HAP-1 (cell line): Measurements from ENCODE around the gene BICDL2.
"Not testable (repeated sequence)": the region's sequence is repeated elsewhere in the genome, so short reads cannot be mapped to it uniquely, and the experiment has no call there.

Source experiments
- DNase-seq, 2 experiments: peaks; one replicate each; pipeline ENCODE4 v3.0.0-alpha.2; 2016 to 2020; ENCODE audit warnings: low spot score in 2 of 2
- H3K27me3 ChIP-seq: fragments of 250-450 bp; sonication (Bioruptor Pico); 2 replicates; pipeline ENCODE4 v1.5.1; 2020; ENCODE audit warnings: low read depth, mild to moderate bottlenecking, moderate library complexity
- H3K36me3 ChIP-seq: fragments of 250-450 bp; sonication (Bioruptor Pico); replicated peaks from 2 replicates; pipeline ENCODE4 v1.5.1; 2020; ENCODE audit warnings: mild to moderate bottlenecking
- H3K4me1 ChIP-seq: fragments of 250-450 bp; sonication (Bioruptor Pico); 2 replicates; pipeline ENCODE4 v1.5.1; 2020; ENCODE audit warnings: mild to moderate bottlenecking
- H3K4me3 ChIP-seq: fragments of 250-450 bp; sonication (Bioruptor Pico); 2 replicates; pipeline ENCODE4 v1.5.1; 2020; ENCODE audit warnings: mild to moderate bottlenecking, moderate library complexity
- H3K9me3 ChIP-seq: fragments of 250-450 bp; sonication (Bioruptor Pico); 2 replicates; pipeline ENCODE4 v1.5.1; 2020; ENCODE audit warnings: mild to moderate bottlenecking, moderate library complexity
- in situ Hi-C: fragments of 300-500 bp; cut with MboI; formaldehyde crosslinking; loops from 3 replicates; pipeline ENCODE4 v1.14.3; 2020; ENCODE audit warnings: low sequenced_read_pairs, inconsistent platforms, mixed read lengths

Gene BICDL2

GRCh38 chr16:3072576-3073263 lies 36.0 kb upstream of the BICDL2 start:
- H3K36me3 ChIP-seq, H3K4me1 ChIP-seq, H3K9me3 ChIP-seq, H3K4me3 ChIP-seq, DNase-seq, in situ Hi-C loops: not testable (repeated sequence)
- H3K27me3 ChIP-seq, result peaks cover 14% of the 10 kb centered on the region

GRCh38 chr16:3072148-3072547 lies 35.4 kb upstream of the BICDL2 start:
- H3K9me3 ChIP-seq, in situ Hi-C loops, H3K27me3 ChIP-seq, H3K4me1 ChIP-seq, H3K36me3 ChIP-seq, H3K4me3 ChIP-seq, DNase-seq: not testable (repeated sequence)

GRCh38 chr16:3071655-3072054 lies 34.9 kb upstream of the BICDL2 start:
- in situ Hi-C loops, result no loop called here
- Histone ChIP-seq H3K4me3 (no peak overlapping the region), H3K36me3 (no peaks in the 10 kb centered on the region), H3K4me1 (no peaks in the 10 kb centered on the region), H3K27me3 (peaks cover 5% of the 10 kb centered on the region; the same call in 1 of the 2 replicates), H3K9me3 (no peaks in the 10 kb centered on the region)
- DNase-seq, result no peak

GRCh38 chr16:3070608-3071111 lies 33.9 kb upstream of the BICDL2 start:
- in situ Hi-C loops, result no loop called here
- no peak for DNase-seq
- Histone ChIP-seq H3K4me3 (no peak overlapping the region), H3K36me3 (no peaks in the 10 kb centered on the region), H3K9me3 (no peaks in the 10 kb centered on the region), H3K27me3 (peaks cover 5% of the 10 kb centered on the region; the same call in 1 of the 2 replicates), H3K4me1 (no peaks in the 10 kb centered on the region)

- DNase-seq, H3K9me3 ChIP-seq, H3K4me3 ChIP-seq, H3K27me3 ChIP-seq, H3K4me1 ChIP-seq, H3K36me3 ChIP-seq, in situ Hi-C loops: not testable (repeated sequence)
These were observed 32.4 kb upstream of the BICDL2 start for GRCh38 chr16:3069146-3069545.

GRCh38 chr16:3068487-3068886 lies 31.7 kb upstream of the BICDL2 start:
- no peak for DNase-seq
- in situ Hi-C loops, result no loop called here
- Histone ChIP-seq H3K9me3 (no peaks in the 10 kb centered on the region), H3K4me1 (no peaks in the 10 kb centered on the region; the same call in 1 of the 2 replicates), H3K4me3 (no peak overlapping the region), H3K36me3 (no peaks in the 10 kb centered on the region), H3K27me3 (no peaks in the 10 kb centered on the region)

- Histone ChIP-seq H3K4me3 (no peak overlapping the region), H3K36me3 (no peaks in the 10 kb centered on the region), H3K9me3 (no peaks in the 10 kb centered on the region), H3K4me1 (no peaks in the 10 kb centered on the region; the same call in 1 of the 2 replicates), H3K27me3 (no peaks in the 10 kb centered on the region)
- DNase-seq, result no peak
- in situ Hi-C loops, result no loop called here
These were observed 29.6 kb upstream of the BICDL2 start for GRCh38 chr16:3066440-3066748.

- in situ Hi-C loops, result no loop called here
These were observed 29.1 kb upstream of the BICDL2 start for GRCh38 chr16:3065742-3066439.

GRCh38 chr16:3065069-3065741 lies 28.5 kb upstream of the BICDL2 start, which contains the start of gene IL32:
Gene IL32, plus strand, starts transcription at chr16:3065640. Its CDS starts 172 bp downstream, at chr16:3065812.
- Histone ChIP-seq H3K4me3 (no peak within 1 kb of the TSS), H3K27me3 (no peaks in the 10 kb centered on the region), H3K9me3 (no peaks in the 10 kb centered on the region), H3K36me3 (no peaks in the 10 kb centered on the region), H3K4me1 (peaks cover 3% of the 10 kb centered on the region; the same call in 1 of the 2 replicates)
- in situ Hi-C loops, result no loop called here
- DNase-seq, result no peak

More at GRCh38 chr16:3065742-3066439, 29.1 kb upstream of the BICDL2 start:
- Histone ChIP-seq H3K36me3 (no peaks in the 10 kb centered on the region), H3K27me3 (no peaks in the 10 kb centered on the region), H3K9me3 (no peaks in the 10 kb centered on the region), H3K4me3 (no peak overlapping the region), H3K4me1 (no peaks in the 10 kb centered on the region; the same call in 1 of the 2 replicates)
- DNase-seq, result no peak

- no peak for DNase-seq
- in situ Hi-C loops, result no loop called here
- H3K4me3 ChIP-seq, result no peak overlapping the region
- H3K27me3 ChIP-seq, result no peaks in the 10 kb centered on the region
- H3K4me1 ChIP-seq, result peaks cover 10% of the 10 kb centered on the region
- H3K36me3 ChIP-seq, result no peaks in the 10 kb centered on the region
- H3K9me3 ChIP-seq, result no peaks in the 10 kb centered on the region
These were observed 27.1 kb upstream of the BICDL2 start for GRCh38 chr16:3063625-3064386.

GRCh38 chr16:3062553-3062952 lies 25.8 kb upstream of the BICDL2 start:
- no peaks in the 10 kb centered on the region for H3K9me3 ChIP-seq
- H3K27me3 ChIP-seq, result no peaks in the 10 kb centered on the region
- in situ Hi-C loops, result no loop called here
- no peak overlapping the region for H3K4me3 ChIP-seq
- peaks cover 10% of the 10 kb centered on the region for H3K4me1 ChIP-seq
- no peaks in the 10 kb centered on the region for H3K36me3 ChIP-seq
- no peak for DNase-seq

GRCh38 chr16:3060339-3061127 lies 23.8 kb upstream of the BICDL2 start:
- no peaks in the 10 kb centered on the region for H3K9me3 ChIP-seq
- H3K36me3 ChIP-seq, result no peaks in the 10 kb centered on the region
- peaks cover 10% of the 10 kb centered on the region for H3K4me1 ChIP-seq
- DNase-seq, result no peak
- H3K4me3 ChIP-seq, result no peak overlapping the region
- no peaks in the 10 kb centered on the region for H3K27me3 ChIP-seq
- in situ Hi-C loops, result no loop called here
